Glomerular visceral epithelial cell (primary cell): Measurements from ENCODE around the gene SH3RF3.

Experiments
- DNase-seq: peaks from one replicate; pipeline ENCODE4 v3.0.0-alpha.2; 2016; ENCODE audit errors: extremely low spot score

SH3RF3 gene

GRCh38 chr2:109448946-109449788, 320.2 kb downstream of the SH3RF3 start:
- DNase-seq, result peak; percentile 66

- no peak for DNase-seq
These were observed 321.7 kb downstream of the SH3RF3 start for GRCh38 chr2:109450574-109451273.

DNA sequence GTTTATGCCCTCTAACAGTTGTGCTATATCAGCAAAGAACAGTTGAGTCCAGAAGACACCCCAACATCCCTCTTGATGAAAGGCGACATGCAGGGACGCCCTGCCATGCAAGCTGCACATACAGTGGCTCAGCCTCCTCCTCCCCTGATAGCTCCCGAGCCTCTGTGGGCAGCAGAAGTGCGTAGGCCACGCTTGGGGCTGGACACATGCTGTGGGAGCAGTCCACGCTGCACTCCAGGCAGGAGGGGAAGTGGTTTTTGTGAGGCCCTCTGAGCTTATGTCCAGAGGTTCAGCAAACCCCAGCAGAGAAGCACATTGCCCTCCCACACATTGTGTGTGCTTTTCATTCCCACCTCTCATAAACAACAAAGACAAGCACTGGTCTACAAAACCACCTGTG, 322.7 kb downstream of the SH3RF3 start:
- no peak for DNase-seq

DNA sequence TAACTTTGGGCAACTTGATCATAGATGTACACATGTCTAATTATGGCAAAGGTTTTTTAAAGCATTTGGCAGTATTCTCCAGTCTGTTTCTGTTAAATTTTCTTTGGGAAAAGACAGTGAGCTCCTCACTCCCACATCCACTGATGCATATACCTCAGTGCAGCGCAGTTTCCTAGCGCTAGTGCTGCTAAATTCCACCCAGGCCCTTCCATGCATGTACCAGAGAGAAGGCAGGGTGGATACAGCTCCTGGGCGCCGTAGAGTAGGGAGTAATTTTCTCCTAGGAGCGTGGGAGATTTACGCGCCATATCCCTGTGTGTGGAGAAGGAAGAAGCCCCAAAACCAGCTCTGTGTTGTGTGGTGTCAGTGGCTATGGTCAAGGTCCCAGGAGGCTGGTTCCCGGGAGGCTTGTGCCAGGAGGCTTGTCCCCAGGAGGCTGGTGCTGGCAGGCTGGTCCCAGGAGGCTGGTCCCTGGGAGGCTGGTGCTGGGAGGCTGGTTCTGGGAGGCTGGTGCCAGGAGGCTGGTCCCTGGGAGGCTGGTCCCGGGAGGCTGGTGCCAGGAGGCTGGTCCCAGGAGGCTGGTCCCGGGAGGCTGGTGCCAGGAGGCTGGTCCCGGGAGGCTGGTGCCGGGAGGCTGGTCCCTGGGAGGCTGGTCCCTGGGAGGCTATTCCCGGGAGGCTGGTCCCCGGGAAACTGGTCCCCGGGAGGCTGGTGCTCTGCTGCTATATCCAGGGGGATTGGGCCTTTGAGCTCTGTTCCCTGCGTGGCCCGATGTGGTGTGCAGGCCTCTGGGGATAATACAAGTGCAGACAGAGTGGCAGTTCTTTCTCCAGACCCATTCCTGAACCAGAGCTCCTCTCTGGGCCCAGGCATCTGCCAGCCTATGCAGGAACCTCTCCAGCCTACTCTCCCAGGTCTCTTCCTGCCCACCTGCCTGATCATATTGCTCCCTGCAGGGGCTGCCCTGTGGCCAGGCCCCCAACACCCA, 323.6 kb downstream of the SH3RF3 start:
- no peak for DNase-seq

DNA sequence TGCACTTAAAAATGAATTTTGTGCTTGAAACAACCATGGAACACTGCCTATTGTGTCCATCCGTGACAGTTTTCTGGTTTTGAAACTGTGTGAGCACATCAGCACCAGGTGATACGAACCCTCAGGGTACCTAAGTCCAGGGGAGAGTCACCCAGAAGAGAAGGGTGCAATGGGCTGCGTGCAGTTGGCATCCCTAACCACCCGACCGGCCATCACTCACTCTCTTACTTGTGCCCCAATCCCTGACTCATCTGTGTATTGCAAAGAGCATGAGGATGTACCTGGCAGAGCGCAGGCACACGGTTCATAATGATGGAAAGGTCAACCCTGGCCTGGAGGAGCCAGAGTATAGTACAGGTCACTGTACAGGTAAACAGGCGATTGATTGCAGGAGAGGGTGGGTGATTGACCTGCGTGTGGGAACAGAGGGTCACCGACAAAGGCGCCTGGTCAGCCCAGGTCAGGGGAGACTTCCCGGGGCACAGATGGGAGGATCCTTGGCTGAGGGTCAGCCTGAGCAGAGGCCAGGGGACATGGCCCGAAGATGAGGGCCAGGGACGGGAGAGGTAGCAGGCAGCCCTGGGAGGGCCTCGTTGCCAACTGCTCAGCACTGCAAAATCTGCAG, 324.5 kb downstream of the SH3RF3 start:
- no peak for DNase-seq

DNA sequence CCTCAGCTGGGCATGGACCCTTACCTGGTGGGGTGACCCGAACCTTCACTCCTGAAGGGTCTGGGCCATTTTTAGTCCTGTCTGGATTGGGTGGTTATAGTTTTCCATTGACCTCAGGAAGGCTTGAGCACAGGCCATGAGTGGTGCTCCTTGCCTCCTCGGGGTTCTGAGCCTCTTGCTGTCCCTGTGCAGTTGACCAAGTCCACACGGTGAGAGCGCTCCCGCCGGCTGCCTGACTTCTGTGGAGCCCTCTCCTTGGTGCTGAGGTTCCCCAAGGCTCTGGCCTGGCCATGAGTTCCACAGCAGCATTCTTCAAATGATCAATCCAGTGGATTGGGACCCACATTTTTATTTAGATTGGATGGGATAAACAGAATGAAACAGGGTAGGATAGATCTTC, 325.3 kb downstream of the SH3RF3 start:
- DNase-seq, result no peak

DNA sequence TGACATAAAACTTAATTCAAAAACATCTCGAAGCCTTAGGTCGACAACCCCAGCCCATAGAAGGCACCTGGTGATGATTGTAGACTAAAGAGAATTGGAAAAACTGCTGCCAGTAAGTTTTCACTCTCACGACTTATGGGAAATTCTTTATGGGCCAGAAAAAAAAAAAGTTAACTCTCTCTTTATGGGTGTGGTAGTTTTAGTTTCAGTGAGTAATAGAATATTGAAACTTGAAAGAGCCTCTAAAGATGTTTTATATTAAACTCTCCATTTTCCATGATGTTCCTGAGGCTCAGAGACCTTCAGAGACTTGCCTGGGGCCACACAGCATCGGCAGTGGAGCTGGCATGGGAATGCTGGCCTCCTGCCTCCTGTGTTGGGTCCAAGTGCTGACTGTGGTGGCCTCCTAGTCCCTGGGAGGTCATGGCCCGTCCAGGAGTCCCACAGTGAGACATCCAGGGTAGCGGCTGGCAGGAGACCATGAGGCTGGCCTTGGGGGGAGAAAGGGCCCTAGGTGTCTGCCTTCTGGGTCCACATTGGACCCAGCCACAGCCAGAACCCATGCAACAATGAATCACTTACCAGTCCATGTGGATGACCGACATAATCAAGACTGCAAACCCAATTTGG, 325.9 kb downstream of the SH3RF3 start:
- no peak for DNase-seq

- no peak for DNase-seq
These were observed 327.0 kb downstream of the SH3RF3 start for GRCh38 chr2:109455731-109456691.

DNA sequence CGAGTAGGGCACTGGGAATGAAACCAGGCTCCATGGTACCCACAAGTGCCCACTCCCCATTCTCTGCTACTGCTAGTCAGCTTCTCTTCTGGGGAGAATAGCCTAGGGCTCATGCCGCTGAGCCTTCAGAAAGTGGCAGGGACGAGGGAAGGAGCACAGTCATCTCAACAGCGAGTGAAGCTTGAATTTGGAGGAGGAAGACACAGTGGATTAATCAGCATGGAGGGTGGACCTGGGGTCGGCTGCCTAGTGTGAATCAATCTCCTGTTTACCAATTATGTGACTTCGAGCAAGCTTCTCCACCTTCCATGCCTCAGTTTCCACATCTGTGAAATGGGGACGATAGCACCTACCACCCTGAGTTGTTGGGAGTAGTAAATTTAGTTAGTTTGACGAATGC, 327.8 kb downstream of the SH3RF3 start:
- DNase-seq, result no peak

DNA sequence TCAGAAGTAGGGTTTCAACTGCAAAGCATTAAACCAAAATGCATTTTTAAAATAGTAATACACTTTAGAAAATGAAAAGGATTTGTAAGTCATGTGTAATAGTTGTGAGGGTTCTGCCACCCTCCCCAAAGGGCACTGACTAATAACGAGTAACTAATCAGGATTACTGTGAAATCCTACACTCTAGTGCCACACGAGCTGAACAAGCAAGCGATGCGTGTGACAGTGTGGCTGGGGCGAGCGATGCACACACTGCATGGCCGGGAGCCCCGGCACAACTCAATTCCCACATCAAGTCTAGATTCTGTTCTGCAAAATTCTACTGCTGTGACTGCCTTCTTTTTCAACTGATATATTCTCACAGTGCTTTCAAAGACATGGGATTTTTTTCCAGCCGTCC, 328.4 kb downstream of the SH3RF3 start:
- DNase-seq, result no peak

GRCh38 chr2:109457794-109458193, 328.8 kb downstream of the SH3RF3 start:
- DNase-seq, result peak; percentile 52

DNA sequence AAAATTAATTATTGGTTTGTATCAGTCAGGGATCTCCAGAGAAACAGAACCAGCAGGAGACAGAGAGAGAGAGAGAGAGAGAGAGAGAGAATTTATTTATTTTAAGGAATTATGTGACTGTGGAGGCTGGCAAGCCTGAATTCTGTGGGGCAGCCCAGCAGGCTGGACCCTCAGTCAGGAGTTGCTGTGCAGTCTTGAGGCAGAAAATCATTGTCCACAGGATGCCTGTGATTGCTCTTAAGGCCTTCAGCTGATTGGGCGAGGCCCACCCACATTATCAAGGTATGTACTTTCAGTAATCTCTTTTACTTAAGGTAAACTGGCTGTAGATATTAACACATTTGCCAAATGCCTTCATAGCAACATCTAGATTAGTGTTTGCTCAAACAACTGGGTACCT, 329.5 kb downstream of the SH3RF3 start:
- DNase-seq, result no peak

DNA sequence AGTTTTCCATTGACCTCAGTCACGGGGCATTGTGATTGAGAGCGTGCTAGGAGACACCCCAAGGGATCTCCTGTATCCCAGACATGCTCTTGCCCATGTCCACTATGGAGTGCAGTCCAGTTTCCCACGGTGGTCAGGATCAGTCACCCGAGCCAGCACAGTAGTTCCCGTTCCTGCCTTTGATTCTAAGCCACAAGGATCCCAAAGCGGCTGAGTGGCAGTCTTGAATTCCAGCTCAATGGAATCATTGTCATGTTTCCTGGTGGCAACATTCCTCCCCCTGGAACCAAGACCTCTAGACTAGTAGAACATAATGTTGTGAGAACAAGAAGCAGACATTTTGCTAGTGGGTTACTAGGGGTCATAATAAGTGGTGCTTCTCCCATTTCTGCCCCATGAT, 330.5 kb downstream of the SH3RF3 start:
- DNase-seq, result peak; percentile 88

DNA sequence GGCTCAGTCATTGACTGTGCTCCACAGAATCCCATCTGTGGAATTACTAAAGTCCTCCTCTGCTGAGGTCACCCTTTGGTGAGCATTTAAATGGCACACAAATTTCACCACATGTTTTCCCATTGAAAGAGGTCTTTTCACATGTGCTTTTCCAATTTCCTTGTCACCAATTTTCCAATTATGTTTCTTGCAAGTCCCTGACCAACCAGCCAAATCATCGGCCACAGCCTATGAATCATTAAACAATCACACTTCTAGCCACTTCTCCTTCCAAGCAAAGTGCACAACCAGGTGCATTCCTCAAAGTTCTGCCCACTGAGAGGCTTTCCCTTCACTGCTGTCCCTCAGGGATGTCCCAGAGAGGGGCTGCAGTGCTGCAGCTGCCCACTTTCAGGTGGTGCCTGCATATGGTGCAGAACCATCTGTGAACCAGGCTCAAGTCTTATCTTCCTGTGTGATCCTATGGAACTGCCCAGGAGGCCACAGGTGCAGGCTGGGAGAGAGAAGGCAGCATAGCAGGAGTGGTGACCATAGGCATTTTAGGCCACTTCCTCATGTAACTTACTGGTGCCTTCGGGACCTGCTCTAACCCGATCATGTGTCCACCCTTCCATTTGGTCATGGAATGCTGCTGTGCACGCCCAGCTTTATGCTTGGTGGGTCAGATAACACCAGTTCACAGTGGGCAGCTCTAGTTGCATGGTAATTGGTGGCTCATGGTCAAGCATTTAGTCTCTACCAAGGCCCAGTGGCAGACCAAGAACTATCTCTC, 331.7 kb downstream of the SH3RF3 start:
- peak; percentile 82 for DNase-seq

DNA sequence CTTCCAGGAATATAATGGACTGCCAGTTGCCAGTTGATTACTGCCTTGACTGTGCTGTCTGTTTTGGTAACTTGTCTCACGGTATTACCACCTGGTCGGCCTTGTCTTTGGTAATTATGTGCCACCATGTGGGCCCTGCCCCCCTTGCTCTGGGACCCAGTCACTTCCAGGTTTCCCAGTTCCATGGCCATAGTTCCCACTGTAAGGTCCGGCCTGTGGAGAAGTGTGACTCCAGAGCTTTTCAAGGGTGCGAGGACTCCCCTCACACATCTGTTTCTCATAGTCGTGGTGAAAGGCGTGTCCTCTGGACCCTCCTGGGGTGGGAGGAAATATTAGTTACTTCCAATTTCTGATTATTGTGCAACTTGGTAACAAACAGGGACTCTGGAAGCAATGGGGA, 334.2 kb downstream of the SH3RF3 start:
- DNase-seq, result no peak

GRCh38 chr2:109463891-109464290, 334.9 kb downstream of the SH3RF3 start:
- DNase-seq, result no peak

DNA sequence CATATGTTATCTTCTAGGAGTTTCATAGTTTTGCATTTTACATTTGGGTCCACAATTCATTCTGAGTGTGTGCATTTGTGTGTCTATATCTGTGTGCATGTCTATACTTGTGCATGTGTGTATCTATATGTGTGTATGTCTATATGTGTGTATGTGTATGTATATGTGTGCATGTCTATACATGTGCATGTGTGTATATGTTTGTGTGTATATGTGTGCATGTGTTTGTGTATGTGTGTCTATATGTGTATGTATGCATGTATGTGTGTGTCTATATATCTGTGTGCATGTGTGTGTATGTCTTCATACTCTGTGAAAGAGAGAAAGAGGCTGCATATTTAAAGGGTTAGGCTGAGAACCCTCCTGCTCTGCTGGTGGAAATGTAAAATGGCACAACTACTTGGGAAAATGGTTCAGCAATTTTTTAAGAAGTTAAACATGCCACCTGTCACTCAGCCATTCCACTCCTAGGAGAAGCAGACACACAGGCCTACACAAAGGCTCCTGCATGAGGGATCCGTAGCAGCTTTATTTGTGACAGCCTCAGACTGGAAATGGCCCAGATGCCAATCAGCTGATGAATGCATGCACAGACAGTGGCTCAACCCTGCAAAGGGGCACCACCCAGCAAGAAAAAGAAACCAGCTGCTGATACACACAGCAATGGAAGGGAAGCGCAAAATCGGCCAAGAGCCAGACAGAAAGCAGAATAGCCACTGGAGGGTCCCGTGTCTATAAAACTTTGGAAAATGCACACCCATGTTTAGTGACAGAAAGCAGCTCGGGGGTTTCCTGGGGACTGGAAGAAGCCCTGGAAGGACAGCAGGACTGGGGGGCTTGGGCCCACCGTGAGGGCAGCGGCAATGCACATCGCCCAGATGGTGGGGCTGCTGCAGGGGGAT, 337.9 kb downstream of the SH3RF3 start:
- peak; percentile 75 for DNase-seq

DNA sequence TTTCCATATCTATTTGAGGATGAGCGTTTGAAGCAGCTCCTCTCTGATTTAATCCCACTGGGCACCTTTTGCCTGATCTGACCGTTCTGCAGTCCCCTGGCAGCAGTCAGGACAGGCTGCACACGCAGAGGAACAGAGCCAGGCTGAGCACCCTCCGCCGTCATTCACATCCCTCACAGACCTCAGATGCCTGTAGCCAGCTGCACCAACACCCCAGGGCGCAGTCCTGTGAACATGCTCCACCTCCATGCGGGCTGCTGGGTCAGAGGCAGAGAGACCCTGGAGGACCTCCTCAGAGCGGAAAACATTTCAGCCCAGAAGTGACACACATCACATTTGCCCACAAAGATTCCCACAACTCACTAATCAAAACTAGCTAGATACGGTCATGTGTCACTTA, 338.7 kb downstream of the SH3RF3 start:
- no peak for DNase-seq
